Measurements from ENCODE around the gene FBLN5.
"Not testable (repeated sequence)": the region's sequence is repeated elsewhere in the genome, so short reads cannot be mapped to it uniquely, and the experiment has no call there.

FBLN5 gene

DNA sequence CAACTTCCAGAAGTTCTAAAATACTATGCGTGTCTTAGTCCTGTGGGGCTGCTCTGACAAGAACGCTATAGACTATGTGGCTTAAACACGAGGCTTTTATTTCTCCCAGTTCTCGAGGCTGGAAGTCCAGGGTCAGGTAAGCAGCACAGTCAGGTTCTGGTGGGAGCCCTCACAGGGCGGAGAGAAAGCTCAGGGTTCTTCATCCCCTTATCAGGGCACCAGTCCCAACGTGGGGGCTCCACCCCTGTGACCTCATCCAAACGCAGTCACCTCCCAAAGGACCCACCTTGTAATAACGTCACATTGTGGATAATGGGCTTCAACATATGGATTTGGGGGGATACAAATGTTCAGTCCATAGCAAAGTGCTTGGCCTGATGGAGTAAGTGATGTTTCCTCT is 43.0 kb downstream of the FBLN5 start:
- no peak for DNase-seq

DNA sequence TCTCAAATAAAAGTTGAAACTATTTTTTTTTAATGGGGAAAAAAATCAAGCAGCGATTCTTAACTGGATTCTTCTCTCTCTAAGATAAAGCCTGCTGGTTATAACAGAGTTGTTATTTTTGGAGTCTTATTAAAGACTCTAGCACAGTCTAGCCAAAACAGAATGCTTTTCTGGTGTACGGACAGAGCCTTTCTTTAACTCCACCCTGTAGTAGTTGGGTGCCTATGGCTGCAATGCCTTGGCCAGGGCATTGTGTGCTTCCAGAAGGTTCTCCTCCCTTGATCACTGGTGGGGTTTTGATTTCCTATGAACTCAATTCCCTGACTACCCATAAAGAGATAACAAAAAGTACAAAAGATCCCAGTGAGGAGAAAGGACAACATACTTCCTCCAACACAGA is 44.4 kb downstream of the FBLN5 start:
- DNase-seq = no peak

DNA sequence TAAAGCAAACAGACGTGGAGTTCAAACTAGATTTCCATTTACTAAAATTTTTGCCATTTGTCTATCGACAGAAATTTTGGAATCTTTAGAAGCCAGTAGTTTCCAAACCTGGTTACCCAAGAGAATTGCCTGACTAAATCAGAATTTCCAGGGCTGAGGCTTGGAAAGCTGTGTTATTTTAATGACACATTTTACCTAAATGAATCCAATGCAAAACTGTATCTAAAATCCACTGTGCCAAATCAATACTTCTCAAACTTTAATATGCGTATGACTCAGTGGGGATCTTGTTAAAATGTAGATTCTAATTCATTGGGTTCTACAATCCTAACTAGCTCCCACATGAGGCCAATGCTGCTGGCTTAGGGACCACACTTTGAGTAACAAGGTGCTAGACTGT is 45.2 kb downstream of the FBLN5 start:
- DNase-seq = no peak

DNA sequence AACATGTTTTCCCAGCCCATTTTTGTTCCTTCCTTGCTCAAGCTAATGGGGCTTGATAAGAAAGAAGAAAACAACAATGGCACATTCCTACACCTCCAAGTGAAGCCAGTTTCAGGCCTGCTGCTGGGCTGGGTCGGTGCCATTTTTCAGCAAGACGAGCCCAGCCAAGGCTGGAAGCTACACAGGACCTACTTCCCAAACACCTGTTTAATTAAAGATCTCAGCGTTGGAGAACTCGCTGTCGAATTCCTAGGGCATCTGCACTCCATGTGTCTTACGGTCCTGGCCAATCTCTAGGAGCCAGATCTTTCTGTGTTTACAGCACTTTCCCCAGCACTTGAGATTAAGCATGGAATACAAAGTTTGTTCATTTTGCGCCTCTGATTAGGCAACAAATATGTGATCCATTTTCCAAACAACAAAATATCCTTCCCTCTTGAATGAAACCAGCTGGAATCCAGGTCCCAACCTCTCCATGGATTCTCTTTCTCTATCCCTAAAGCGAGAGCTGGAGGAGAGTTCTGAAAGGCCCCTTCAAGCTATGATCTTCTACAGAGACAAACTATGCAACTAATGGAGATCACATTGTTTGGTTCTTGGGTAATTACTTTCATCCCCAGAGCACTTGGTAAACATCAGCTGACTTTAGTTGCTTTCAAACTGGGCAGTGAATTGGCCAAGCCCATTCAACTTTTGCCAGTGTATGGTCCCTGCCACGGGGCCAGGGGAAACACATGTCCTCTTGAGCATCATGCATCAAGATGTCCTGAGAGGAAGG is 45.9 kb downstream of the FBLN5 start:
- DNase-seq = no peak

DNA sequence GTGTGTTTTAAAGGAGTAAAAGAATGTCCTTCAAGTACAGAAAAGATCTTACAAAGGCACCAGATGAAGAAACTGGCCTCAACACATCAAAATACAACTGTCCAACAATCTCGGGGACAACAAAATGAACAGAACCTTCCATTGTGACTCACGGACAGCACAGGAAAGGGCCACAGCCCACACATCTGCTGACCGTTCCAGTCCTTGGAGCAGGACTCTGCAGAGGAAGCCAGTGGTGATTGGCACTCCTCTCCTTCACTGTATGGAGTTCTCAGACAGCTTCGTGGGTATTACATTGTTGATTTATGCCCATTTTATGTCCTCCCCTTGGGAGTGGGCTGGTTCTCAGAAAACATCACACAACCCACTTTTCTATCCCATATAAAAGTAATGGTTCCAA is 47.7 kb downstream of the FBLN5 start:
- no peak for DNase-seq

DNA sequence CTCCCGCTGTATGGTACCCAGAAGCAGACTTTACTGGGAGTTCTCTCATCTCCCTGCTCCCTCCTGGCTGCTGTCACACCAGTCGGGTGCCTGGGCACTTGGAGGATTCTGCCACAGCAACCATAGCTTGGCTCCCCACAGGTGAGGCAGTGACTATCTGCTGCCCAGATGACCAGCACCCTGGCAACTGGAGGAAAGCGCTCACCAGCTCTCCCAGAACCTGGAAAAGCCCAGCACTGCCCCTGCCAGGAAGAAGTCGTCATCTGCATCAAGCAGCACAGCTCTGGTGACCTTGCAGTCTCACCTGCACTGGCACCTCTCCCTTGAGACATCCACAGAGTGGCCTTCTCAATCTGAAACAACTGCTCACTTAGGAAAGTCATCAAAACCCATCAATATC is 48.3 kb downstream of the FBLN5 start:
- no peak for DNase-seq

DNA sequence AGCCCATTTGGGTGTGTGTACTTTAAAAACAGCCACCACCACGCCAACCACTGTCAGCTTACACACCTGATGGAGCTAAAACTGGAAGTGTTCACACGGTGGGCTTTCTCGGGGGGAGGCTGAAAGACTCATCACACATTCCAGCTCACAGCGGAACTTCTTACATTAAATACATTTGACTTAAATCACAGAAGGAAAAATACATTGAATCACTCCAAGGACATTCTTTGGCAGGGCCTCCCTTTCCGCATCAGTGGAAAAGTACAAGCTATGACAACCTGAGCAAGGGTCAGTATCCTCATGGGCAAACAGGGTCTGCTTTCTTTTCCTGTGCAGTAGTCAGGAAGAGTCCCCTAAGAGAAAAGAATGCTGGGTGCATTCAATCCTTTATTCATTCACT is 49.1 kb downstream of the FBLN5 start:
- DNase-seq = no peak

DNA sequence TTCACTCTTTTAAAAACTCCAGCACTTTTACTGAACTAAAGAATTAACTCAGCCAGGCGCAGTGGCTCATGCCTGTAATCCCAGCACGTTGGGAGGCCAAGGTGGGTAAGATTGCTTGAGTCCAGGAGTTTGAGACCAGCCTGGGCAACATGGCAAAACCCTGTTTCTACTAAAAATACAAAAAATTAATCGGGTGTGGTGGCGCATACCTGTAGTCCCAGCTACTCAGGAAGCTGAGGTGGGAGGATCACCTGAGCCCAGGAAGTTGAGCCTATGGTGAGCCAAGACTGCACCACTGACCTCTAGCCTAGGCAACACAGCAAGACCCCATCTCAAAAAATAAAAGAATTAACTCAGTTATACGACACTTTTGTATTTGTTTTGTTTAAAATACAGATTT is 49.8 kb downstream of the FBLN5 start:
- DNase-seq = not testable (repeated sequence)

DNA sequence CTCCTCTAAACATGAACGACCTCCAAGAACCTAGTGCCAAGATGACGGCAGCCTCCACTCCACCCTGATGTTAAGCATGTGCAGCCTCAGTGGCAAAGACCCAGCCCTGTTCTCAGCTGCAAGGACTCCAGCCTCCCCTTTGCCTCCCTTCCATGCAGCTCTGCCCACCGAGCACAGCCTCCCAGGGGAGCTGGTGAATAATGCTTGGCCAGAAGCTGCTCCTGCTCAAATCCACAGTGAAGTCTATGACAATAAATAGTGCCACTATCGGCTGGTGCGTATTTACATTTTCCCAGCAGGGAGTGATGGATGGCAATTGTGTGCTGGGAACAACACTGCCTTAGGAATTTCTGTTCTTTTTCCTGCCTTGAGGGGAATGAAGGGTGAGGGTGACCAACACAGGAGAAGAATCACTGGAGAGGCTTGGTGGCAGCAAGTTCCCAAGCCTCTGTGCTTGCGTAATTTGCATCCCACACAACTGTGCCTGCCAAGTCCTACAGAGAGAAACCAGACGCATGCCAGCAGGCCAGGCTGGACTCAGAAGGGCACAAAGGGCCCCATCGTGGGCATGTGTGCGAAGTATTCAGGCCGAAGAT is 50.3 kb downstream of the FBLN5 start:
- DNase-seq = no peak

DNA sequence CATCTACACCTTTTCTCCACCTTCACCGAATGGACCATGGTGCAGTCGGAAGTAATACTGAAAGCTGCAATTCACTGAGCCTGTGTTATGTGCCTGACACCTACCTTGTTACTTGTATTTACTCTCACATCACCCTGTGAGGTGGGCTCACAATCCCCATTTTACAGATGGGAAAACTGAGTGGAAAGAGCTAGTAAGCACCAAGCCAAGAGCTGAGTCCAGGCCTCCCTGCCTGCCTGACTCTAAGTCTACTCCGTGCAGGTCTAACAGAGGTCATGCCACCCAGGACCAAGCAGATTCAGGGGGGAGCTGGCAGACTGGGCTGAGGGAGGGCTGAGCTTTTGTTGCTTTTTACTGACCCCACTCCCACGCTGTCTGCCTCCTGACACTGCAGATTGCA is 51.1 kb downstream of the FBLN5 start:
- DNase-seq = no peak

DNA sequence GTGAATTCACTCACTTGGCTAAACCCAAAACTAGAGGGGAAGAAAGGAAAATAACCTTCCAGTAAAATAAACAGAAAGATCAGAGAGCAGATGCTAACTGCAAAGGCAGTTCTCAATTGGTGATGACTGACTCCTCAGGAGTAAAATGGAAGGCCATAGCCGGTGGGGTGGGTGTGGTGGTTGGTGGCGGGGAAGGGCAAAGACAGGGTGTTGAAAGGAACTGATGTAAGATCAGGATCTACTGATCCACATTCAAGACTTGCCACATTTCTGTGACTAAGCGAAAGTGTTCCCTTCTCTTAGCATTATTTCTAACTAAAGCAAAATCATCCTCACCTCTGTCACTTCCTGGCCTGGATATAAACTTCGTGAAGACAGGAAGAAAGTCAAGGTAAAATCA is 53.8 kb downstream of the FBLN5 start:
- no peak for DNase-seq

DNA sequence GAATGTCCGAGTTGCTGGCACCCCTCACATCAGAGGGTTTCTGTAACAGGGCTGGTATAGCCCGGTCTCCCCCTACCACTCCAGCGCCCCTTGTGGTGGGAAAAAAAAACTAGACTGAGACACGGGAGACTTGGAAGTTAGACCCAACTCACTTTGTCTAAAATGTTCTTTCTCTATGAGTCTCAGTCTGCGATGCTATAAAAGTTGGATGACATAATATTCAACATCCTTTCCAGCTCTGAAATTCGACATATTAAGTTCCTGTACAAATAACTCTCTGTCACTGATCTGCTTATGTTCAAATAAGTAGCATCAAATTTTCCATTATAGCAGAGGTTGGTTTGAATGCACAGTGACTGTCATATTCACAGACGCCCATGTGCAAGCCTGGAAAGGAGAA is 54.5 kb downstream of the FBLN5 start:
- DNase-seq = no peak

DNA sequence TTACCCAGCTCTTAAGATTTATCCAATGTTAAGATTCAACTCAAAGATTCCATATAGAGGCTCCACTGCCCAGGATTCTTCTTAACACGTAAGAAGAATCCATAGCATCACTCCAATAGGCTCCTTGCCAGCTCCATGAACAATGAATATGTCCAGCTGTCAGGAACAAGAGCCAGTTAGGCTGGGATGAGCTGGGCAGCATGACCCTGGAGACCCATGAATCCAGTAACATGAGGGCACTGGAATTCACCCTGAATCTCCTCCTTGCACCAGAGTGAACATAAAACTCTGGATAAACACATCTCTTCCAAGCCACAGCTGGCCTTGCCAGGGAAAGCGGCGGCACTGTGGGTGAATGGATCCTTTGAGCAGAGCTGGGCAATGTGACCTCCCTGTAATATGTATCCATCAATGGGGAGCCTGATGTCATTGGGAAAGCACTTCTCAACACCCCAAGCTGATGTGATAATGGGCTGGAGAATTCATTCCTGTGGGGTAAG is 55.7 kb downstream of the FBLN5 start:
- no peak for DNase-seq

DNA sequence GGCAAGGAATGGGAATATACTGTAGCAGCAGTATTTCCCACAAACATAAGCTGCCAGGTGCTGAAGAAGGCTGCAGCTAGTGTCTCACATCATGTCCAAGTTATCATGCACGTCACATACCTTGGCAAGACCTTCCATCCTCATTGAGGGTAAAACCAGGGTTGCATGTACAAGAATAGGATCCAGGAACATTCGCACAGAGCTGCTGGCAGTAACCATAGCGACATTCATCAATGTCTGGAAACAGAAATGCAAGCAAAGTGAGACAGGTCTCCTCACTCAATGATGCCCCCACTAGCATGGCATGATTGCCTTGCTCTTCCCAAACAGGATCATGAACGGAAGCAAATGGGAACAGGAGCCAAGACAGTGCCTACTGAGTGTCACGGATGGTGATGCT is 56.4 kb downstream of the FBLN5 start:
- no peak for DNase-seq

DNA sequence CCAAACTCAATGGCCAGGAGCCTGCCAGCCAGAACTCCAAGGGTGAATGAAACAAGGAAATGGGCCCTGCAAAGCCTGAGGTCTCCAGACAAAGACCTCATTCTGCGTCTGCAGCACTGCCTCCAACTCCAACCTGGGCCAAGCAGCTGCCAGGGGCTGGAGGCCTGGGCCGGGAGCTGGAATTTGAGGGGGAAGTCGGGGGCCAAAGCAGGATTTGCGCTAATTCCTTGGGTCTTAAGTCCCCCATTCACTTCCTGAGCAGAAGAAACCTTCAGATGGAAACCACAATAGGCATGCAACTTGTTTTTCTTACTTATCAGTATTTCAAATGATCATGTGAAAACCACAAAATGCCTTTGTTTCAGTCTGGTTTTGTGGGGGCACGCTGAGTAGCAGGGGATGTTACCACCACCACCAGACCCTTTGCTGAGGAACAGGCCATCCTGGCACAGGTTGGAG is 57.2 kb downstream of the FBLN5 start:
- DNase-seq = no peak

DNA sequence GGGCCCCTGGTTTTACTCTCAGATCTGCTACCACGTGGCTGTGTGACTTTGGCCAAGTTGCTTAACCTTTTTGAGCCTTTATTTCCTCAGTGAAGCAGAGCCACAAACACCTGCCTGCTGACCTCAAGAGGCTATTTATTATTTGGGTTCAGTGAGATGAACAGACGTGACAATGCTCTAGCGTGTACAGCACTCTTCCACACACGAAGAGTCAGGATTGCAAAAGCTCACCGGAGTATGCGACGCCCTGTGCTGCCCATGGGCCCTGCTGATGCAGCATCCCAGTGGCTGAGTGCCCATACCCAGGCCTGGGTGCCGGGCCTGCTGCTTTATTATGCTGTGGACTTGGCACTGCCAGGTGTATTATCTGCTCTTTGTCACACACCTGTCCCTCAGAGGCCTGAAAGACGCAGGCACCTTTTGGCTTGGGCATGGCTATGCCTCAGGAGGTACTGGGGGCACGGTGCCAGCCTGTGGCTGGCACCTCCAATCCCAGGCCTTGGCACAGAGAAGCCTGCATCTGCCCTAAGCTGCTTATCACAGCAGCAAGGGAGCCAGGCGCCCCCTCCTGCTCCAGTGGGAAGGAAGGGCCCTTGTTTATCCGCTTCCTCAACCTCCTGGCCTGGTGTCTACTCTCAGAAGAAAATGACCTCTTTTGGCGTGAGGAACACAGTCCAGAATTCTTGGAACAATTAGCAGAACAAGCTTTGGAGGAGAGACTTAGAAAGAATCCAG is 57.9 kb downstream of the FBLN5 start:
- DNase-seq = no peak

DNA sequence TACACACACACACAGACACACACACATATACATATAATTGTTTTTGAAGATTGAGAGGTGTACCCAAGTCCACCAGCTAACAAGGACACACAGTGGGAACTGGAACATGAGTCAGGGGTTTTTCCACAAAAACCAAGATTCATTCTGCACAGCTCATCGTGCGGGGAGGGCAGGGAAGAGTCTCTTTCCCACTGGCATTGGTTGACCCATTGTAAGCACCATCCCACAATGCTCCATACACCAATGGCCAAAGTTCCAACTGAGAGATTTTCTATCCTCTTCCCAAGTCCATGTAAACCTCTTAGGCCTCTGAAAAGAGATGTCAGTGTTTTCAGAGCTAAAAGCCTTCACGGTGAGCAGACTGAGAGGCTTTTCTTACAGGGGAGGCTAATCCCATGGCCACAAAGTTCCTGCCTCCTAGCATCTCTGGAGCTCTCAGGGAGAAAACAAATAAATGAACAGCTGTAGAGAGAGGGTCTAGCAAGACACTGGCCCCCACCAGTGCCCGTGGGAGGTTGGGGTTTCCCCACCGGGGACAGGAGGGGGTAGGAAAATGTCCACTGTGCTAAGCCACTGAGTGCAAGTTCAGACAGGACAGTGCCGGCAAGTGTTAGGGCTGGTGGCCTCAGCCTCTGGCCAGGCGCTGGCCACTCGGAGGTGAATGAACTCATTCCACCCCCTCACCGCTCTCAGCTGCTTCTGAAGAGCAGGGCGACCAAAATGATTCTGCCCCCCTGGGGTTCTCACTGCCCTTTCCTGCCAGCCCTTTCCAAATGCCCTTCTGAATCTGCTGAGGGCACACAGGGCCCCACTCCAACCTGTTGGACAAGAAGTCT is 58.6 kb downstream of the FBLN5 start:
- DNase-seq = no peak

DNA sequence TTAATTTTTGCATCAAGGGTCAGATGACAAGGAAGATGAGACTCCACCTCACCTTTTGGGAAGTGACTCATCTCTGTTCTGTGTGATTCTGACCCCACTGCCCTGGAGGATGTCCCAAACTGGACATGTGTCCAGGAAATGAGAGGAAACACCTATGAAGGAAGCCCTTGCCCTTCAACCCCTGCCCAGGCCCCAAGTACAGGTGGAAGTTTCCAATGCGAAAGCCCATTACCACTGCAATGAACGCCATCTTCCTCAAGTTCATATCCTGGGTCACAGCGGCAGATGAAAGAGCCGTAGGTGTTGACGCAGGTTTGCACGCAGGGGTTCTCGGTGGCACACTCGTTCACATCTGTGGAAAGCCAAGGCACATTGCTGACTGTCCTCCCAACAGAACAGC is 60.5 kb downstream of the FBLN5 start:
- DNase-seq = no peak

DNA sequence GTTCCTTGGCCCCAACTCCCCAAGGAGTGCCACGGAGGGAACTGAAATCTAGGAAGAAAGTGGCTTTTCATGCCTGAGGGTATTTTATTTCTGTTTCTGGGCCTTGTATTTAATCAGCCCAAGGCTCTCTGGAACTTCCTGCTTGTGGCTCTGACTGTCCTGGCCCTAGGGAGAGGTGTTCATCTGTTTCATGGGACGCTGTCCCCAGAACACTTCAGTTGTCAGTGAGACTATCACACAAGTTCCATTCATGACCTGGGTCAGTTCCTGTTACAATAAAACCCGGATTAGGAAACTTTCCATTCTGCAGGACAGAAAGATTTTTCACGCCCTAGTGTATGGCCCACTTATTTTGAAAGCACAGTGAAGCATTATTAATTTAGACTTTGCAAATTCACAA is 61.7 kb downstream of the FBLN5 start:
- DNase-seq = no peak

DNA sequence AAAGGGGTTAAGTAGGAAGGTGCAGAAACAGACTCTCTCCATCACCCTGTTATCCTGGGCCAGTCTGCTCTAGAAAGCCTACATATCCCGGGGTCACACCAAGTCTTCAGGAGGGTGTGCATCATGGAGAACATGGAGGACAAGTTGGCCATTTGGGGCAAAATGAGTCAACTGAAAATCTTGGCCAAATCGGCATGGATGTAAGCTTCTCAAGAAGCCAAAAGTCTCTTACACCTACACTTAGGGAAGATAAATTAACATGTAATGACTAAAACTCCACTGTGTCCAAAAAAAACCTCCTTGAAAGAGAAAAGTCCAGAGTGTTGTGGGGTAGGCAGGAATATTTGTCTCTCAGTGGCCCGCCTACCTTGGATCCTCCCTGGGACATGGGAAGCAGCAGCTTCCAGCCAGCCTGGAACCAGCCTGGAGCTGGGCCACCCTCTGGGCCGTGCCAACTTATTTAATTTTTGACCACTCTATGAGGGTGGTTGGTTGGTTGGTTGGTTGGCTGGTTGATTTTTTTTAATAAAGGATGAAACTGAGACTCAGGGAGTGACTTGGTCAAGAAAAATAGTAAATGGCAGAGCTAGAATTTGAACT is 62.3 kb downstream of the FBLN5 start:
- DNase-seq = no peak

DNA sequence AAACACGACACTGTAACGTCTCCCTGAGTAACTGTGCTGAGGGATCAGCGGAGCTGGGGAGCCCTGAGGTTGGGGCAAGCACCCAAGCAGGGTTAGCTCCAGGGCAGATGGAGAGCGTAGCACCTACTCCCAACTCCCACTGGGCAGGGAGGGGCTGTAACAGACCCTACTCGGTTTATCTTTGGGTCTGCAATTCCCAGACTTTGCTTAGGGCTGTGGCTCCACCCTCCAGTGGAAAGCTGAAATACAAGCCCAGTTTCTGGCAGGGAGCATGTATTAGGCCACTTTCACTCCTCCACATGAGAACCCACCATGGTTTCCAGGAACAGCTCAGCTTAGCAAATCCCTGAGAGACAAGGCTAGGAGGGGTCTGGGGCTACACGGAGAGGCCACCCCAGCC is 62.8 kb downstream of the FBLN5 start:
- DNase-seq = no peak

DNA sequence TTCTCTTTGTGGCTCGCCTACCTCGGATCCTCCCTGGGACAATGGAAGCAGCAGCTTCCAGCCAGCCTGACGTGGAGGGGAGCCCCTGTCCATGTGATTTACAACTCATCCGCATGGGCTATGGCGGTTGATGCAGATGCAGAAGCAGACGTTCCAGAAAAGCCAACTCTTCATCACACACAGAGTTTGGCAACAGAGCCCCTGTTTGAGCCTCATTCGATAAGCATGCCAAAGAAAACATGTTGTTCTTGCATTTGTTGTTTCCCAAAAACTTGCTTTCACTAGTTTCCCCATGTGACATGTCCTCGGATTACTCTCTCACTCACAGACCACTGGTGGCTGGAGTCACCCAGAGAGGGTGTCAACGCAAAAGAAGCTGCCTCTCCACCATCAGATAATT is 63.7 kb downstream of the FBLN5 start:
- no peak for DNase-seq

DNA sequence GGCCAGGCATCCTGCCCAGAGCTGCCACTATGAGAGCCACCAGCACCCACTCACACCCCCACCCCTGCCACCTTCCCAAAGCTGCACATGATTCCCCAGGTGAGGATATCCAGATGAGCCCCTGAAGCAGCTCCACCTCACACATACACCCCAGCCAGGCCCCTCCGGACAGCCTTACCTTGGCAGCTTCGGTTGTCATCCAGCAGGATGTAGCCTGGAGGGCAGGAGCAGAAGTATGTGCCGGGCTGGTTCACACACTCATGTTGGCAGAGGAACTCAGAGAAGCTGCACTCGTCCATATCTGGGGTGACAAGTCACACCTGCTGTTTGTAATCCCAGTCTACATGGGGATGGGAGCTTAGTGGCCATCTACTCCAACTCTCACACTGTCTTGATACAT is 64.7 kb downstream of the FBLN5 start:
- DNase-seq = no peak
